Epidermal melanocyte (primary cell): ENCODE data around the gene KAZN.

ENCODE experiments used
- DNase-seq: peaks from one replicate; pipeline ENCODE4 v3.0.0; 2011; ENCODE audit warnings: low spot score; ENCODE audit not compliant: insufficient read length

KAZN gene

GRCh38 chr1:14612256-14612655 is 13.8 kb downstream of the KAZN start:
- no peak for DNase-seq

- DNase-seq, result no peak
These were observed 15.4 kb downstream of the KAZN start for GRCh38 chr1:14613926-14614325.

- DNase-seq, result no peak
These were observed 15.9 kb downstream of the KAZN start for GRCh38 chr1:14614341-14614740.

GRCh38 chr1:14615549-14616218 is 17.2 kb downstream of the KAZN start:
- no peak for DNase-seq

GRCh38 chr1:14616632-14617396 is 18.3 kb downstream of the KAZN start:
- no peak for DNase-seq

GRCh38 chr1:14617791-14618190 is 19.3 kb downstream of the KAZN start:
- no peak for DNase-seq

- no peak for DNase-seq
These were observed 22.5 kb downstream of the KAZN start for GRCh38 chr1:14620941-14621340.

- DNase-seq, result no peak
These were observed 24.6 kb downstream of the KAZN start for GRCh38 chr1:14623090-14623489.

GRCh38 chr1:14624941-14625340 is 26.5 kb downstream of the KAZN start:
- DNase-seq, result no peak

GRCh38 chr1:14625572-14625971 is 27.1 kb downstream of the KAZN start:
- DNase-seq, result no peak

- DNase-seq, result no peak
These were observed 27.5 kb downstream of the KAZN start for GRCh38 chr1:14625996-14626395.

GRCh38 chr1:14626869-14627607 is 28.6 kb downstream of the KAZN start:
- no peak for DNase-seq

GRCh38 chr1:14627608-14628489 is 29.4 kb downstream of the KAZN start:
- DNase-seq, result peak; percentile 69

GRCh38 chr1:14629363-14630014 is 31.0 kb downstream of the KAZN start:
- no peak for DNase-seq

GRCh38 chr1:14630986-14631385 is 32.5 kb downstream of the KAZN start:
- DNase-seq, result no peak

- no peak for DNase-seq
These were observed 32.9 kb downstream of the KAZN start for GRCh38 chr1:14631421-14631820.

- DNase-seq, result no peak
These were observed 36.0 kb downstream of the KAZN start for GRCh38 chr1:14634486-14634885.

GRCh38 chr1:14635421-14635820 is 36.9 kb downstream of the KAZN start:
- no peak for DNase-seq

GRCh38 chr1:14636897-14637632 is 38.6 kb downstream of the KAZN start:
- no peak for DNase-seq
